ENCODE measurements around the gene AFG1L. TPM values are rescaled to one million over a fixed set of nuclear protein-coding genes. Genes with fewer than 3 reads are reported as not detected.
"Not testable (repeated sequence)": the region's sequence is repeated elsewhere in the genome, so short reads cannot be mapped to it uniquely, and the experiment has no call there.

The AFG1L gene
- total RNA-seq, 1 donor = 4.0 TPM

DNA sequence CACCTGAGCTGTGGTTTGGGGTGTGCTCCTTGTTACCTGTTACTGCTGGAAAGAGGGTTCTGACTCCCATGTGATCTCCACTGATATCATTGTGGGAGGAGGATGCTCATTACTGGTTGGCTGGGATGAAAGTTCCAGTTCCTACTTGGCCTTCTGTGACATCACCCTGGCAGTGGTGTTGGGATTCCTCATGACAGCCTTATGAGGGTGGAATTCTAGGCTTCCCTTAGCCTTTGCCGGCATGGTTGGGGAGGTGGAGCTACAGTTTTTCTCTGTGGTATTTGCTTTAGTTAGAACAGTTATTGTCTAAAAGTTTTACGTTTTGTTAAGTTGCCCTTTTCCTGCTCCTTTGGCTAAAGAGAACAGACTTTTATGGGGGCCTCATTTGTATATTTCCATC lies 112.1 kb downstream of the AFG1L start:
- Histone ChIP-seq H3K9me3 (ENCODE audit: low read depth, low read length) (no peaks in the 10 kb centered on the region), H3K4me3 (ENCODE audit: insufficient read depth, low read length) (no peak overlapping the region), H3K4me2 (ENCODE audit: insufficient read depth, low read length) (no peak overlapping the region), H4K20me1 (ENCODE audit: insufficient read depth, low read length) (no peaks in the 10 kb centered on the region), H3K36me3 (ENCODE audit: insufficient read depth, low read length) (no peaks in the 10 kb centered on the region), H3K79me2 (ENCODE audit: insufficient read depth, low read length) (no peaks in the 10 kb centered on the region), H3K27ac (ENCODE audit: low read depth, low read length) (no peak overlapping the region), H3K27me3 (ENCODE audit: insufficient read depth, low read length) (no peaks in the 10 kb centered on the region), H3K4me1 (ENCODE audit: insufficient read depth, low read length) (no peaks in the 10 kb centered on the region), H2AFZ (ENCODE audit: low read length) (no peak overlapping the region)
- DNase-seq (ENCODE audit: insufficient read length, low spot score, missing footprints) = no peak
- TF ChIP-seq, protein P1, sequence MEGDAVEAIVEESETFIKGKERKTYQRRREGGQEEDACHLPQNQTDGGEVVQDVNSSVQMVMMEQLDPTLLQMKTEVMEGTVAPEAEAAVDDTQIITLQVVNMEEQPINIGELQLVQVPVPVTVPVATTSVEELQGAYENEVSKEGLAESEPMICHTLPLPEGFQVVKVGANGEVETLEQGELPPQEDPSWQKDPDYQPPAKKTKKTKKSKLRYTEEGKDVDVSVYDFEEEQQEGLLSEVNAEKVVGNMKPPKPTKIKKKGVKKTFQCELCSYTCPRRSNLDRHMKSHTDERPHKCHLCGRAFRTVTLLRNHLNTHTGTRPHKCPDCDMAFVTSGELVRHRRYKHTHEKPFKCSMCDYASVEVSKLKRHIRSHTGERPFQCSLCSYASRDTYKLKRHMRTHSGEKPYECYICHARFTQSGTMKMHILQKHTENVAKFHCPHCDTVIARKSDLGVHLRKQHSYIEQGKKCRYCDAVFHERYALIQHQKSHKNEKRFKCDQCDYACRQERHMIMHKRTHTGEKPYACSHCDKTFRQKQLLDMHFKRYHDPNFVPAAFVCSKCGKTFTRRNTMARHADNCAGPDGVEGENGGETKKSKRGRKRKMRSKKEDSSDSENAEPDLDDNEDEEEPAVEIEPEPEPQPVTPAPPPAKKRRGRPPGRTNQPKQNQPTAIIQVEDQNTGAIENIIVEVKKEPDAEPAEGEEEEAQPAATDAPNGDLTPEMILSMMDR (IDR thresholded peaks at IDR 0.05; ENCODE audit: extremely low read depth, low read depth, low read length) = no peak

DNA sequence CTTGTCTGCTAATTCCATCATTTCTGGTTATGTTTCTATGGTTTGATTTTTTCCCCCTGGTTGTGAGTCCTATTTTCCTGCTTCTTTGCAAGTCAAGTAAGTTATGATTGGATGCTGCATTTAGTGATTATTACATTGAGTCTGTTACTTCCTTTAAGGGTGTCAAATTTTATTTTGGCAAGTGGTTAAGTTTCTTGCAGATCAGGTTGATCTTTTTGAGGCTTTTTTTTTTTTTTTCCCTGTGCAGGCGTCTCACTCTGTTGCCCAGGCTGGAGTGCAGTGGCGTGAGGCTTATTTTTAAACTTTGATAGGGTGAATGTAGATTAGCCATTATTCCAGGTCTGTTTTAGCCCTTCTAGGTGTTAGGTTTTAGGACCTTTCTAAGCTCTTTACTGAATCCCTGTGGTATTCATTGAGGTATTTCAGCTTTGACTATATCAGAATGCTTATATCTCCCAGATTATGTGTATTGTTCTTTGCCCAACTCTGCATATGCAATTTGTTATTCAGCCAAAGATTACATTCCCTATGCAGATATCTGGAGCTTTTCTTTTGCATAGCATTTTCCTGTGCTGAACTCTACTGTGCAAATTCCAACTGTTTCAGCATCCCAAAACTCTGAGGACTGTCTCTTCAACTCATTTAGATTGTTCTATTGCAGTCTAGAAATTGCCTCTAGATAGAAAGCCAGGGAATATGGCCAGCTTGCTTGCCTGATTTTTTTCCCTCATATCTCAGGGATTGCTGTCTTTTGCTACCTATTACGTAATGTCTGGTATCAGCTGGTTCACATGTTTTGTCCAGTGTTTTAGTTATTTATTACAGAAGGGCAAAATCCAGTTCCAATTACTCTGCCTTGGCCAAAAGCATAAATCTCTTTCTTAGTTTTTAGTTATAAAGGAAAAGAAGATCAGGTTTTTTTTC lies 113.3 kb downstream of the AFG1L start:
- Histone ChIP-seq H3K4me3 (ENCODE audit: insufficient read depth, low read length) (no peak overlapping the region), H4K20me1 (ENCODE audit: insufficient read depth, low read length) (no peaks in the 10 kb centered on the region), H3K27me3 (ENCODE audit: insufficient read depth, low read length) (no peaks in the 10 kb centered on the region), H3K27ac (ENCODE audit: low read depth, low read length) (no peak overlapping the region), H2AFZ (ENCODE audit: low read length) (no peak overlapping the region), H3K9me3 (ENCODE audit: low read depth, low read length) (no peaks in the 10 kb centered on the region), H3K4me1 (ENCODE audit: insufficient read depth, low read length) (no peaks in the 10 kb centered on the region), H3K79me2 (ENCODE audit: insufficient read depth, low read length) (no peaks in the 10 kb centered on the region), H3K4me2 (ENCODE audit: insufficient read depth, low read length) (no peak overlapping the region), H3K36me3 (ENCODE audit: insufficient read depth, low read length) (no peaks in the 10 kb centered on the region)
- no peak for DNase-seq (ENCODE audit: insufficient read length, low spot score, missing footprints)
- TF ChIP-seq, protein P1 (IDR thresholded peaks at IDR 0.05; ENCODE audit: extremely low read depth, low read depth, low read length) = no peak

DNA sequence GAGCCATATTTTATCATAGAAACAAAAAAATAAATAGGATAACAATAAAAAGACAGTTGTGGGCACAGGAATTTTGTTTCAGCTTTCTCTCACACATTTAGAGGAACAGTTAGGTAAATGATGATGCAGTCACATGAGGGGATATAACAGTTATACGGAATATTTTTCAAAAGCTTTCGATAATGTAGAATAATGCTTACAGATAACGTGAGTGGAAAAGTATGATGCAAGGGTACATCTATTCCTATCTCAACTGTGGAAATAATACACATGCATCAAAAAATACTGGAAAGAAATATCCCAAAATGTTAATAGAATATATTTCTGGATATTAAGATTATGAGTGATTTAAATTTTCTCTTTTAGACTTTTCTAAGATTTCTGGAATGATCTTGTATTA lies 114.0 kb downstream of the AFG1L start:
- Histone ChIP-seq H2AFZ (ENCODE audit: low read length) (no peak overlapping the region), H3K27ac (ENCODE audit: low read depth, low read length) (no peak overlapping the region), H3K79me2 (ENCODE audit: insufficient read depth, low read length) (no peaks in the 10 kb centered on the region), H3K9me3 (ENCODE audit: low read depth, low read length) (no peaks in the 10 kb centered on the region), H3K4me3 (ENCODE audit: insufficient read depth, low read length) (no peak overlapping the region), H4K20me1 (ENCODE audit: insufficient read depth, low read length) (no peaks in the 10 kb centered on the region), H3K36me3 (ENCODE audit: insufficient read depth, low read length) (no peaks in the 10 kb centered on the region), H3K27me3 (ENCODE audit: insufficient read depth, low read length) (no peaks in the 10 kb centered on the region), H3K4me1 (ENCODE audit: insufficient read depth, low read length) (no peaks in the 10 kb centered on the region), H3K4me2 (ENCODE audit: insufficient read depth, low read length) (no peak overlapping the region)
- no peak for DNase-seq (ENCODE audit: insufficient read length, low spot score, missing footprints)
- TF ChIP-seq, protein P1 (IDR thresholded peaks at IDR 0.05; ENCODE audit: extremely low read depth, low read depth, low read length) = no peak

DNA sequence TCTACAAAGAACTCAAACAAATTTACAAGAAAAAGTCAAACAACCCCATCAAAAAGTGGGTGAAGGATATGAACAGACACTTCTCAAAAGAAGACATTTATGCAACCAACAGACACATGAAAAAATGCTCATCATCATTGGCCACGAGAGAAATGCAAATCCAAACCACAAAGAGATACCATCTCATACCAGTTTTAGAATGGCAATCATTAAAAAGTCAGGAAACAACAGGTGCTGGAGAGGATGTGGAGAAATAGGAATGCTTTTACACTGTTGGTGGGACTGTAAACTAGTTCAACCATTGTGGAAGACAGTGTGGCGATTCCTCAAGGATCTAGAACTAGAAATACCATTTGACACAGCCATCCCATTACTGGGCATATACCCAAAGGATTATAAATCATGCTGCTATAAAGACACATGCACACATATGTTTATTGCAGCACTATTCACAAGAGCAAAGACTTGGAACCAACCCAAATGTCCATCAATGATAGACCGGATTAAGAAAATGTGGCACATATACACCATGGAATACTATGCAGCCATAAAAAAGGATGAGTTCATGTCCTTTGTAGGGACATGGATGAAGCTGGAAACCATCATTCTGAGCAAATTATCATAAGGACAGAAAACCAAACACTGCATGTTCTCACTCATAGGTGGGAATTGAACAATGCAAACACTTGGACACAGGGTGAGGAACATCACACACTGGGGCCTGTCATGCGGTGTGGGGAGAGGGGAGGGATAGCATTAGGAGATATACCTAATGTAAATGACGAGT lies 121.4 kb downstream of the AFG1L start:
- H3K4me1 ChIP-seq (ENCODE audit: insufficient read depth, low read length); H2AFZ ChIP-seq (ENCODE audit: low read length); H3K36me3 ChIP-seq (ENCODE audit: insufficient read depth, low read length); H3K9me3 ChIP-seq (ENCODE audit: low read depth, low read length); H3K27me3 ChIP-seq (ENCODE audit: insufficient read depth, low read length); DNase-seq (ENCODE audit: insufficient read length, low spot score, missing footprints); H3K79me2 ChIP-seq (ENCODE audit: insufficient read depth, low read length); H4K20me1 ChIP-seq (ENCODE audit: insufficient read depth, low read length); H3K27ac ChIP-seq (ENCODE audit: low read depth, low read length); H3K4me2 ChIP-seq (ENCODE audit: insufficient read depth, low read length); H3K4me3 ChIP-seq (ENCODE audit: insufficient read depth, low read length): not testable (repeated sequence)
